ENCODE results near the gene NCAM1. TPM values are rescaled to one million over a fixed set of nuclear protein-coding genes. Genes with fewer than 3 reads are reported as not detected.

The NCAM1 gene
- total and polyA plus RNA-seq, 7 donors: 0.46 to 124 (median 64.2) TPM

DNA sequence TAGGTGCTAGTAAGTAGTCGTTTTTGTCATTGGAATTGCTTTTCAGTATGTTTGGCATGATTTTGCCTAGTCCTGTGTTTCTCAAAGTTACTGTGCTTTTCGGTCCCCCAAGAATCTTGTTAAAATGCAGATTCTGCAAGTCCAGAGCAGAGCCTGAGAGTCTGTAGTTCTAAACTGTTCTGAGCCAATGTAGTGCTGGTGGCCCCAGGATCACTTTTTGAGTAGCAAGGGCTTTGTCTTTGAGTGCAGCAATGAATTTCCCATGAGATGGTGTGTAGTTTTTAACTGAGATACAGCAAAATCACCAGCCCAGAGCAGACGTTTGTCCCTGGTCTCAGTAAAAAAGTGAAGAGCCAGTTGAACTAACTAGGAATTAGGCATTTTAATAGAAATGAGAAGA is 122.4 kb downstream of the NCAM1 start:
- Histone ChIP-seq H3K9me3 (no peaks in the 10 kb centered on the region), H3K27me3 (no peaks in the 10 kb centered on the region), H3K27ac (no peak overlapping the region), H3K4me1 (peaks cover 0 to 8% (median 0%) of the 10 kb centered on the region in 4 donors), H3K36me3 (no peaks in the 10 kb centered on the region), H3K4me3 (no peak overlapping the region)
- intact Hi-C loops (cut with DNase I): no loop called here
- no peak for TF ChIP-seq EP300 (IDR thresholded peaks at IDR 0.05)
- TF ChIP-seq POLR2AphosphoS5 (IDR thresholded peaks at IDR 0.05): no peak
- TF ChIP-seq, protein P1, sequence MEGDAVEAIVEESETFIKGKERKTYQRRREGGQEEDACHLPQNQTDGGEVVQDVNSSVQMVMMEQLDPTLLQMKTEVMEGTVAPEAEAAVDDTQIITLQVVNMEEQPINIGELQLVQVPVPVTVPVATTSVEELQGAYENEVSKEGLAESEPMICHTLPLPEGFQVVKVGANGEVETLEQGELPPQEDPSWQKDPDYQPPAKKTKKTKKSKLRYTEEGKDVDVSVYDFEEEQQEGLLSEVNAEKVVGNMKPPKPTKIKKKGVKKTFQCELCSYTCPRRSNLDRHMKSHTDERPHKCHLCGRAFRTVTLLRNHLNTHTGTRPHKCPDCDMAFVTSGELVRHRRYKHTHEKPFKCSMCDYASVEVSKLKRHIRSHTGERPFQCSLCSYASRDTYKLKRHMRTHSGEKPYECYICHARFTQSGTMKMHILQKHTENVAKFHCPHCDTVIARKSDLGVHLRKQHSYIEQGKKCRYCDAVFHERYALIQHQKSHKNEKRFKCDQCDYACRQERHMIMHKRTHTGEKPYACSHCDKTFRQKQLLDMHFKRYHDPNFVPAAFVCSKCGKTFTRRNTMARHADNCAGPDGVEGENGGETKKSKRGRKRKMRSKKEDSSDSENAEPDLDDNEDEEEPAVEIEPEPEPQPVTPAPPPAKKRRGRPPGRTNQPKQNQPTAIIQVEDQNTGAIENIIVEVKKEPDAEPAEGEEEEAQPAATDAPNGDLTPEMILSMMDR (IDR thresholded peaks at IDR 0.05): no peak
- no peak for TF ChIP-seq POLR2A (IDR thresholded peaks at IDR 0.05)
- DNase-seq: no peak
- WGBS, 2 donors: 50 to 71% methylated on average over 3 of the region's 3 CpGs

DNA sequence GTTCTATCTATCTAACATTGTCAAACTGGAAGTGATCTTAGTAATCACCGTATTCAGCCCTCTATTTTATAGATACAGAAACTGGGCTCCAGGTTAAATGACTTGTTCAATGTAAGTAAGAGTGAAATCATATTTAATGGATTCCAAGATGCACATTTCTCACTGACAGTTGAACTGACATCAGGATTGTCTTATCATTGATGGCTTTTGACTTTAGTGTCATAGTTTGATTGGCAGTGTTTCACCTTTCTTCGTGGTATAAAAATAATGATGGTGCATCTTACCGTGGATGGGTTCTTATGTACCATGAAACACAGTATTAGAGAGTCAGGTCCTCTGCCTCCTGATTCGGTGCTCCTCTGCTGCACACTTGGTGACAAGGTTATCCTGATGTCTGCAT is 123.1 kb downstream of the NCAM1 start:
- no peak overlapping the region for H3K27ac ChIP-seq
- no peaks in the 10 kb centered on the region for H3K9me3 ChIP-seq
- intact Hi-C loops (cut with DNase I): no loop called here
- WGBS, 2 donors: 85 to 87% methylated on average over 4 of the region's 4 CpGs
- DNase-seq: no peak
- H3K36me3 ChIP-seq: no peaks in the 10 kb centered on the region
- H3K27me3 ChIP-seq: no peaks in the 10 kb centered on the region
- no peak overlapping the region for H3K4me3 ChIP-seq
- peaks cover 0 to 8% (median 0%) of the 10 kb centered on the region in 4 donors for H3K4me1 ChIP-seq
- TF ChIP-seq, protein P1 (IDR thresholded peaks at IDR 0.05): no peak
- TF ChIP-seq POLR2AphosphoS5 (IDR thresholded peaks at IDR 0.05) (no peak), EP300 (IDR thresholded peaks at IDR 0.05) (no peak), POLR2A (IDR thresholded peaks at IDR 0.05) (no peak)

DNA sequence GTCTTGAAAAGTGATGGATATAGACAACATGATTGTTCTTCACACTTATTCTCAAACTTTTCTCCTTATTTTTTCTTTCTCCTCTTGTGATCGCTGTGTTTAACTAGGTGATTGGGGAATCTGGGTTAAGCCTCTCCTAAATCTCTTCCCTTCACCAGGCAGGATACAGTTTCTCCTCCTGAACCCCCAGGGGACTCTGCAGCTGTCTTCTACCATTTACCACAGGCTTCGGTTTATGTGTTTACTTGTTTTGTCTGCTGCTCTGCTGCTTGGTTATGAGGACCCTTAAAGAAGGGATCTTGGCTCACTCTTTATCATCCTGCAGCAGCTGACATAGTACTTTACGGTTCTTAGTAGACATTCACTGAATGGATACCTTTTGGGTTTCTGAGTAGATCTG is 124.2 kb downstream of the NCAM1 start:
- 65 to 76% methylated on average over 3 of the region's 3 CpGs for WGBS, 2 donors
- no peaks in the 10 kb centered on the region for H3K27me3 ChIP-seq
- no peaks in the 10 kb centered on the region for H3K9me3 ChIP-seq
- no peak overlapping the region for H3K27ac ChIP-seq
- no peak for DNase-seq
- TF ChIP-seq, protein P1 (IDR thresholded peaks at IDR 0.05): no peak
- TF ChIP-seq EP300 (IDR thresholded peaks at IDR 0.05): no peak
- no peak overlapping the region for H3K4me3 ChIP-seq
- intact Hi-C loops (cut with DNase I): no loop called here
- no peaks in the 10 kb centered on the region for H3K36me3 ChIP-seq
- peaks cover 0 to 8% (median 0%) of the 10 kb centered on the region in 4 donors for H3K4me1 ChIP-seq

DNA sequence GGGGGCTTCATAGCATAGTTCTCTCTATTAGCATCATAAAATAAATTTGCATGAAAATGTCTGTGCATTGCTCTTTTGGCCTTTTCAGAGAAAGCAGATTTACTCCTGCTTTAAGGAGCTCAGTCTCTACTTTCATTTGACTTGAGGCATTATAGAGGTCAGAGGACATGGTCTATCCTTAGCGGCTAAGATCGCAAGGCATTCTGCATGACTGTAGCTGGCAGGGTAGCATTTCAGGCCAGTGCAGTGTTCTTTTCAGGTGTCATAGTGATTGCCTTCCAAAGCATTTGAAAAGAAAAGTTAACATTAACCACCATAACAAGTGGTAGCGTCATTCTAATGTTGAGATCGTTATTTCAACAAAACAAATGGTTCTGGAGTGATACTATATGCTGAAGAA is 126.5 kb downstream of the NCAM1 start:
- H3K9me3 ChIP-seq: no peaks in the 10 kb centered on the region
- H3K4me1 ChIP-seq: peaks cover 0 to 17% (median 5%) of the 10 kb centered on the region in 4 donors
- no peak for DNase-seq
- intact Hi-C loops (cut with DNase I): no loop called here
- H3K27me3 ChIP-seq: no peaks in the 10 kb centered on the region
- no peak overlapping the region for H3K27ac ChIP-seq
- 72 to 74% methylated on average over 4 of the region's 4 CpGs for WGBS, 2 donors
- TF ChIP-seq POLR2A (IDR thresholded peaks at IDR 0.05): no peak
- no peak for TF ChIP-seq POLR2AphosphoS5 (IDR thresholded peaks at IDR 0.05)
- TF ChIP-seq, protein P1 (IDR thresholded peaks at IDR 0.05): no peak
- no peak for TF ChIP-seq EP300 (IDR thresholded peaks at IDR 0.05)
- no peak overlapping the region for H3K4me3 ChIP-seq
- no peaks in the 10 kb centered on the region for H3K36me3 ChIP-seq

Measured in sigmoid colon (tissue), 7 donors.